AG20443 (cell line): Measurements from ENCODE around the gene ABCA8.
"Not testable (repeated sequence)": the region's sequence is repeated elsewhere in the genome, so short reads cannot be mapped to it uniquely, and the experiment has no call there.

Experiments
- DNase-seq: peaks from one replicate; pipeline ENCODE4 v3.0.0; 2012; ENCODE audit warnings: low spot score, mixed read lengths

The ABCA8 gene

DNA sequence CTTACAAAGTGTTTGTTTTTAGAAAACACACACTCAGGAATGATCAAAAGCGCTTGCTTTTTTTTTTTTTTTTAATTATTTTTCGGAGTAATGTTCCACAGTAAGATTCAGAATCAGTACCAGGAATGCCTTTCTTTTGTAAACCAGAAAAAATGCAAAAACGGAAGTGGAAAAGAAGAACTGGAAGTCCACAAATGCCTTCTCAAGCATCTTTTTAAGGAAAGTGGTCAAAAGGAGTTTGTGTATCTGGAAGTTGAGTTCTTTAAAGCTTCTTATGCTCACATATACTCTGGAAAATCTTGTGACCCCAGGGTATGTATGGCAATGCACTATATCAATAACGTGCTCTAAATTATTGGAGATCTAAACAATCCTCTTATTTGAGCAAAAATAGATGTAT is 126.0 kb downstream of the ABCA8 start:
- DNase-seq: no peak

DNA sequence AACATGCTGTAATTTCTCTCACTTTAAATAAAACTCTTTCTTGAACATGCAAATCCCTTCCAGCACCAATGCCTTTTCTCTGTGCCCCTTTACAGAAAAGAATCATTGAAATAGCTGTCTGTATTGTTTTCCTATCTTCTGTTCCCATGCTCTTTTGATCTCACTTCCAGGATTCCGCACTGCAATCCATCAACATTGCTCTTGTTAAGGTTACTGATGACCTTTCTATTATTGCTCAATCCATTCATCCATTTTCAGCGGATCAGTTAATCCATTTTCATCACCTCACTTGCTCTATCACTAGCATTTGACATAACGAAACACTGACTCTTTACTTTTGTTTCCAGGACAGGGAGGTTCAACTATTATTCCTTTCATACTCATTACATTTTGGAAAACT is 130.5 kb downstream of the ABCA8 start:
- DNase-seq: no peak

DNA sequence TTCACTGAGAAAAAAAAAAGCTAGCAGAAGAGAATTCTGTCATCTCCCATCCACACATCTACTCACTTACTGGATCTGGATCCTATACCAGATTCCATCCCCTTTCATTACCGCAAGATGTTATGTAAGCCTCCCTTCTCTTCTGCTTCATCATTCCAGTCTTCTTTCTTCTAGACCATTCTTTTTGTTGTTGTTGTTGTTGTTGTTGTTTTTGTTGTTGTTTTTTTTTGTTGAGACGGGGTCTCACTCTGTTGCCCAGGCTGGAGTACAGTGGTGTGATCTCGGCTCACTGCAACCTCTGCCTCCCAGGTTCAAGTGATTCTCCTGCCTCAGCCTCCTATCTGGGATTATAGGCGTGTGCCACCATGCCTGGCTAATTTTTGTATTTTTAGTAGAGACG is 131.0 kb downstream of the ABCA8 start:
- DNase-seq: not testable (repeated sequence)

DNA sequence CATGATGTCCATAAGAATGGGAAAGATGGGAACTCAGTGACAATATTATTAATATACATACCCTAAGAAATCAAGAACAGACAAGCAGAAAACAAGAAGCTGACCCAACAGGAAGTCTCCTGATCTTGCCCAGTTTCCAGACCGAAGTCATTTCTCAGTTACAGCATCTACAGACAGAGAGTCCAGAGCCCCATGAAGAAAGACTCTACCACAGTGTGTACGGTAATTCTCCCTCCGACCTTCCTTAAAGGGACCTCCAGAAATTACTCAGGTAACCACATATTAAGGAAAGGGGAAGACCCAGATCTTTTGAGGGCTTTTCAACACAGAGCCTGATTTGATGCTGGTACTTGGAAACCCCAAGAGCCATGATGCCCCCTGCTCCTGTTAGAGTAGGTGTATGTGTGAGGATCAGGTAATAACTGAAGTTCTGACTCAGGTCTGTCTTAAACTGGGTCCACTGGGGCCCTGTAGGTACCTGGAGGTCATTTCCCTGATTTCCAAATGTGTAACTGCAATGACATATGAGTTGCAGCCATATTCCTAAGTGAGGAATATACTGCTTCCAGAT is 132.4 kb downstream of the ABCA8 start:
- DNase-seq: no peak

DNA sequence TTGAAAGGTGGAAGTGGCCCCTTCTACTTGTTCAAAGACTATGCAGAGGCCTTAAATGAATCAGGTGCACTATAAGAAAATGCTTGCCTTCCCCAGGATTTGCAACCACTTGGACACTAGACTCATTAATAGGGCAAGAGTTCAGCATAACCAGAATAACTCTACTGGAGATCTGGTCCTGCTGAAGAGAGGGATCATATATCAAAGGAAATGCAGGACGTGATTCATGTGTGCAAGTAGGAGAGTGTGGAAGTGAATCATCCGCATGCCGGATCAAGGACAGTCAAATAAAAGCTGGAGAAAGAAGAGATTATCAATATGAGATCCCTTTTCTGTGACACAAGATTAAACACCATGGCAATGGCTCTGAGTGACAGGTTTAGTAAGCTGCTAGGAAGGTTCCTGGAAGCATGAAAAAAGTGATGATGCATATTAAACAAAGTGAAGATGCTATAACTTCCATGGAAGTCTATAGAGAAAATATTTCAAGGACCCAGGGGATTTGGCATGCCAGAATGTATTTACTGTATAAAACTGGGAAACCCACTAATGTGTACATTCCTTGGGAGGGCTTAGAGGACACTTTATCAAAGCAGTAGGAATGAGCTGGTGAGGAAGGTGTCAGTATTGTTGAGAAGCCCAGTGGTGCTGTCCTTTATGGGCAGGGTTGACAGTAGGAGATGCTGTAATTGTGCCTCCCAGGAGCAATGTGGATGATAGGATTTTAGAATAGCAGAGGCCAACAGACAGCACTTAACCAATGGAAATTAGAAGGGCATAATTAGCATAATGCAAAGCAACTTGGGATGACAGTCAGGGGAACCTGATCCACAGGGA is 133.1 kb downstream of the ABCA8 start:
- DNase-seq: peak; percentile 83

DNA sequence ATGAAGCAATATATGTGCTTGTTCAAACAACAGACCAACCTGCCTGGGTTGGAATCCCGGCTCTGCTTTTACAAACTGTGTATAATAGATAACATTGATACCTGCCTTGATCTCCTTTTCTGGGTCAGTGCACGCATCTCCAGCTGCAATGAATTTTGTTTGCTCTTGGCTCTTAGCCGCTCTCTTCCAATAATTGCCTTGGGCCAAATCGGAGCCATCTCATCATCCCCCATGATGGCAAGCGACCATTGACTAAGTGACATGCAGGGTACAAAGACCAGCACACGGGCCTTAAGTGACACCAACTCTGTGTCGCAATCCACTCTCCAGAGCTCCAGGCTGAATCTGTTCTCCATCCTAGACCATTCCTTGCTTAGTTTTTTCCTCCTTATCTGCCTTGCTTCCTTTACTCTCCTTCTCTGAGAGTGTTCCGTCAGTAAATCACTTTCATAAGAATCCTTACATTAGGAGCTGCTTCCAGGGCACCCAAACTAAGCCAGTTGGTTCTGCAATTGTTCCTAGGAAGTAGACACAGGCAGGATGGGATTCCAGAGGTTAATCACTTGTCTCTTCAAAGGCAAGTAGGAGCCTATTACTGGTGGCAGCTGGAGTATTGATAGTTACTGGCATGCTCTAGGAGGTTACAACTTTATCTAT is 134.2 kb downstream of the ABCA8 start:
- no peak for DNase-seq

DNA sequence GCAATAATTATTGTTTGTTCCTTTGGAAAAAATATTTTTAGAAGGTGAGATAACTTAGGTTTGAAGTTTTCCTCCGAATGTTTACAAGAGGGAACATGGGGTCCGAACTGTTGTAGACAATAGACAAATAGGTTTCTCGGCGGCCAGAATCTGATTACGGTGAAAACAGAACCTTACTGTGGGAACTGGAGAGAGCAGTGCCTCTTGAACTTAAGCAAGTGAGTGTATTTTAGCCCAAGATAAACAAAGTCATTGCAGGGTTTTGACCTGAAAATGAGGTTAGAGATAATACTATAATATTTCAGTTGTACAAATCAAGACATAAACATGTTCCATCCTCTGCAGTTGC is 134.7 kb downstream of the ABCA8 start:
- DNase-seq: no peak

DNA sequence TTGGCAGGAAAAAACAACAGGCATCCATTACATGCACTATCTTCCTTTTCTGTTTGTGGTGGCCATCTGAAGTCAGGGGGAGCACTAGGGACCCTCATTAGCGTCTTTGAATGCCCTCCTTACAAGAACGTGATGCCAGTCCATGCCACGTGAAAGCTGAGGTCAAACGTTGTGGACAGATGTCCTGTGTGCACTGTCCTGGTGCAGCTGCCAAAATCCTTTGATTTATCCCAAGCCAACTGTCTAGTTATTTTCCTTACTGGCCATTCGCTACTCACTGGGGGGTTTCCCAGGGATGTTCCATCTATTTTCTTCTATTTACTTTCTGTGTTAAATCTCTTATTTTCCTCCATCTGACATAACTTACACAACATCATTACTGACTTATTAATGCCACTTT is 135.7 kb downstream of the ABCA8 start:
- no peak for DNase-seq
